Natural killer cell (primary cell): ENCODE measurements around the gene RANGAP1. TPM values are rescaled to one million over a fixed set of nuclear protein-coding genes. Genes with fewer than 3 reads are reported as not detected.

Source experiments
- ATAC-seq, 3 donors: fragments of 150-1000 bp in 2 of 3; fragments of 200-7000 bp in 1 of 3; cut with Tn5 transposase; 1 replicate in 1 of 3; 2 replicates in 2 of 3; pipeline ENCODE4 v1.10.0; 2021; ENCODE audit warnings: mild to moderate bottlenecking in 2 of 3, moderate library complexity in 2 of 3
- DNase-seq, 2 donors: peaks; one replicate each; pipeline versions ENCODE4 v3.0.0 to v3.0.0-alpha.2; 2013 to 2021; ENCODE audit warnings: mixed read lengths in 1 of 2
- H3K27ac ChIP-seq: one replicate; pipeline ENCODE4 v1.5.1; 2013; ENCODE audit warnings: mild to moderate bottlenecking, low read length
- H3K27me3 ChIP-seq: one replicate; pipeline ENCODE4 v1.6.1; 2013; ENCODE audit warnings: low read length; ENCODE audit not compliant: control insufficient read depth, insufficient read depth
- H3K36me3 ChIP-seq: one replicate; pipeline ENCODE4 v1.6.1; 2013; ENCODE audit warnings: low read length; ENCODE audit not compliant: control insufficient read depth, insufficient read depth
- H3K4me1 ChIP-seq: one replicate; pipeline ENCODE4 v1.6.1; 2013; ENCODE audit warnings: low read length; ENCODE audit not compliant: control insufficient read depth, insufficient read depth
- H3K4me3 ChIP-seq: one replicate; pipeline ENCODE4 v1.5.1; 2013; ENCODE audit warnings: low read length
- H3K9me3 ChIP-seq: one replicate; pipeline ENCODE4 v1.6.1; 2013; ENCODE audit warnings: low read length; ENCODE audit not compliant: control insufficient read depth, insufficient read depth
- H3K27ac Mint-ChIP-seq, 2 donors: one replicate each; pipeline ENCODE4 v1.8.0; 2022; ENCODE audit warnings: mild to moderate bottlenecking in 2 of 2, mixed read lengths in 2 of 2, moderate library complexity in 1 of 2
- H3K27me3 Mint-ChIP-seq, 2 donors: one replicate each; pipeline ENCODE4 v1.8.0; 2022; ENCODE audit warnings: low read depth in 2 of 2, mixed read lengths in 2 of 2
- H3K36me3 Mint-ChIP-seq: one replicate; pipeline ENCODE4 v1.8.0; 2022; ENCODE audit warnings: mixed read lengths
- H3K4me1 Mint-ChIP-seq, 2 donors: one replicate each; pipeline ENCODE4 v1.8.0; 2022; ENCODE audit warnings: mixed read lengths in 2 of 2
- H3K4me3 Mint-ChIP-seq: one replicate; pipeline ENCODE4 v1.8.0; 2022; ENCODE audit warnings: mild to moderate bottlenecking, moderate library complexity, mixed read lengths
- H3K9me3 Mint-ChIP-seq, 2 donors: one replicate each; pipeline ENCODE4 v1.8.0; 2022; ENCODE audit warnings: mixed read lengths in 2 of 2
- CTCF ChIP-seq: fragments of 200-600 bp; IDR thresholded peaks from one replicate; pipeline ENCODE4 v1.8.0; 2022; ENCODE audit warnings: antibody characterized with exemption
- WGBS: methylation state at CpG from one replicate; pipeline ENCODE4 v1.1.7; 2013; ENCODE audit warnings: missing lambda C conversion rate; ENCODE audit not compliant: insufficient coverage; 5-methylcytosine and 5-hydroxymethylcytosine counted together
- intact Hi-C: fragments of 100-400 bp; cut with micrococcal nuclease; formaldehyde crosslinking; loops from one replicate; pipeline ENCODE4 v1.14.2; 2022
- total RNA-seq, 4 donors: library from RNA; stranded (reverse); fragments of 120-200 nt in 1 of 4; gene quantifications; one replicate each; pipeline versions ENCODE4 v1.2.3 to v1.2.4, GENCODE V29; 2013 to 2022

Gene RANGAP1
- total RNA-seq, 3 donors from 2014 or later (not counting 1 experiment from before 2014, with no cell fraction given): 44.0 to 54.2 (median 54.0) TPM

GRCh38 chr22:41257696-41258095 is 28.3 kb downstream of the RANGAP1 start:
- Mint-ChIP-seq H3K27me3 (no peaks in the 10 kb centered on the region), H3K4me3 (no peak overlapping the region), H3K4me1 (no peaks in the 10 kb centered on the region), H3K27ac (no peak overlapping the region), H3K36me3 (no peaks in the 10 kb centered on the region), H3K9me3 (no peaks in the 10 kb centered on the region)
- WGBS: 92% methylated on average over 11 of the region's 11 CpGs
- no peak for TF ChIP-seq CTCF
- no peak overlapping the region for H3K27ac ChIP-seq
- no peaks in the 10 kb centered on the region for H3K9me3 ChIP-seq
- intact Hi-C loops: no loop called here
- no peaks in the 10 kb centered on the region for H3K27me3 ChIP-seq
- peaks cover 74% of the 10 kb centered on the region for H3K36me3 ChIP-seq
- ATAC-seq (no peak), DNase-seq (no peak)
- H3K4me1 ChIP-seq: no peaks in the 10 kb centered on the region
- H3K4me3 ChIP-seq: no peak overlapping the region

- ATAC-seq: no peak
- Histone ChIP-seq H3K4me3 (no peak overlapping the region), H3K27ac (no peak overlapping the region), H3K4me1 (no peaks in the 10 kb centered on the region), H3K36me3 (peaks cover 71% of the 10 kb centered on the region), H3K27me3 (no peaks in the 10 kb centered on the region), H3K9me3 (no peaks in the 10 kb centered on the region)
- H3K27ac Mint-ChIP-seq: no peak overlapping the region
- TF ChIP-seq CTCF: no peak
- no peaks in the 10 kb centered on the region for H3K27me3 Mint-ChIP-seq
- intact Hi-C loops: no loop called here
- no peak overlapping the region for H3K4me3 Mint-ChIP-seq
- WGBS: 97% methylated on average over 20 of the region's 20 CpGs
- no peaks in the 10 kb centered on the region for H3K36me3 Mint-ChIP-seq
- no peaks in the 10 kb centered on the region for H3K9me3 Mint-ChIP-seq
- no peak for DNase-seq
- H3K4me1 Mint-ChIP-seq: no peaks in the 10 kb centered on the region
Observed at GRCh38 chr22:41256254-41257253, 29.4 kb downstream of the RANGAP1 start.

GRCh38 chr22:41254230-41254629 is 31.8 kb downstream of the RANGAP1 start:
- no peak overlapping the region for H3K27ac Mint-ChIP-seq
- H3K36me3 Mint-ChIP-seq: no peaks in the 10 kb centered on the region
- whole genome bisulfite sequencing: 90% methylated on average over 7 of the region's 7 CpGs
- no peaks in the 10 kb centered on the region for H3K27me3 ChIP-seq
- DNase-seq (no peak), ATAC-seq (no peak)
- peaks cover 78% of the 10 kb centered on the region for H3K36me3 ChIP-seq
- no peak overlapping the region for H3K4me3 Mint-ChIP-seq
- H3K4me1 ChIP-seq: no peaks in the 10 kb centered on the region
- H3K27me3 Mint-ChIP-seq: no peaks in the 10 kb centered on the region
- no peak for TF ChIP-seq CTCF
- no peaks in the 10 kb centered on the region for H3K9me3 Mint-ChIP-seq
- intact Hi-C loops: no loop called here
- H3K27ac ChIP-seq: no peak overlapping the region
- H3K9me3 ChIP-seq: no peaks in the 10 kb centered on the region
- H3K4me1 Mint-ChIP-seq: no peaks in the 10 kb centered on the region
- no peak overlapping the region for H3K4me3 ChIP-seq
